Stimulated activated CD4-positive, alpha-beta T cell treated with anti-CD3 and anti-CD28 coated beads, TNF-alpha, amount 100 ng/mL, for 48 hours (primary cell): Measurements from ENCODE around the gene CHURC1.
"Not testable (repeated sequence)": the region's sequence is repeated elsewhere in the genome, so short reads cannot be mapped to it uniquely, and the experiment has no call there.

Experiments used
- DNase-seq, 3 donors: peaks; one replicate each; pipeline ENCODE4 v3.0.0-alpha.2; 2020; ENCODE audit warnings: low read depth in 3 of 3

CHURC1 gene

DNA sequence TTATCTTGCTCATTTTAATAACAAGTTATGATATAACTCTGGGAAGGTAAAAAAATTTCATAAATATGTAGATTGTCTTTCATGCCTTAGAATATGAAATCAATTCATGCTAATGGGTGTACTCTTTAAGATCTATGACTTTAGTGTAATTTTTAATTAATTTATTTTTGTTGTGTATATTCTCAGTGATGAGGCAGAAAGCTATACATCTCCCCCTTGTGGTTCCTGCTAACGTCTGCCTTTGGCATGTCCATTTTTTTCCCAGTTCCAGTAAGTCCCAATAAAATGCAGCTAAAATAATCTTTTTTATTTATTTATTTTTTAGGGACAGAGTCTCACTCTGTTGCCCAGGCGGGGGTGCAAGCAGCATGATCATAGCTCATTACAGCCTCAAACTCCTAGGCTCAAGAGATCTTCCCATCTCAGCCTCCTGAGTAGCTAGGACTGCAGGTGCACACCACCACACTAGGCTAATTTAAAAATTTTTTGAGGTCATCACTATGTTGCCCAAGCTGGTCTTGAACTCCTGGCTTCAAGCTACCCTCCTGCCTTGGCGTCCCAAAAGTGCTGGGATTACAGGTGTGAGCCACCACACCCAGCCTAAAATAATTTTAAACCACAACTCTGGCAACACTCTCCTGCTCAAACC is 3.3 kb upstream of the CHURC1 start:
- DNase-seq: no peak

DNA sequence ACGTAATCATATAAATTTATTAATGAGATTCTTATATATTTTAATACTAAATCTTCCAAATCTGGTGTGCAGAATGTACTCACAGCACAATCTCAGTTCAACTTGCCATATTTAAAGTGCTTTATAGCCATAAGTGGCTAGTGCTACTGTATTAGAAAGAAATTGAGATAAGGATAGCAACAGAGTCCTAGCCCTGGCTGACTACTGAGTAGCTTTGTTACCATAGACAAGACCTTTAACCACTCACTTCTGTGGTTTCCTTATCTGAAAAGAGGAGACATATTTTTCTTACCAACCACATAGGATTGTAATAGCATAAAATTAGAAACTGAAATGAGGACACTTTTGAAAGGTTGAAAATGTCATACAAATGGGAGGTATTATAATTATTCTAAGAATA is 2.0 kb upstream of the CHURC1 start:
- no peak for DNase-seq

DNA sequence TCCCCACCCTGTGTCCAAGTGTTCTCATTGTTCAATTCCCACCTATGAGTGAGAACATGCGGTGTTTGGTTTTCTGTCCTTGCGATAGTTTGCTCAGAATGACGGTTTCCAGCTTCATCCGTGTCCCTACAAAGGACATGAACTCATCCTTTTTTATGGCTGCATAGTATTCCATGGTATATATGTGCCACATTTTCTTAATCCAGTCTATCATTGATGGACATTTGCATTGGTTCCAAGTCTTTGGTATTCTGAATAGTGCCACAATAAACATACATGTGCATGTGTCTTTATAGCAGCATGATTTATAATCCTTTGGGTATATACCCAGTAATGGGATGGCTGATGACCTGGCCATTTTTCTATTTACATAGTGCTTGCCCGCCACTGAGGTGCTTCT is 778 bp upstream of the CHURC1 start:
- DNase-seq: not testable (repeated sequence)

DNA sequence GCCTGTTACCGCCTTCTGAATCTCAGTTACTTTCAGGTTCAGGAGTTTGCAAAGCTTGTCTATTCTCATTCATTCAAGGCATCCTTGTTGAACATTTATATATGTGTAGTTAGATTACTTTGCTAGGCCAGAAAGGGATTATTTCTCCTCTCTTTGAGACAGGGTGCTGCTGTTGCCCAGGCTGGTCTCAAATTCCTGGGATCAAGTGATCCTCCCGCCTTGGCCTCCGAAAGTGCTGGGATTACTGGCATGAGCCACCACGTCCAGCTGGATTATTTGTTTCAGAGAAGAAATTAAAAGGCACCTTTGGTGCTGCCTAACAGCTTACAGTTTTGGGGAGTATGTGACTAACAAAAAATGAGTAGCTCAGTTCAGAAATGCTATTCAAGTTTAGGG is 772 bp downstream of the CHURC1 start:
- no peak for DNase-seq

DNA sequence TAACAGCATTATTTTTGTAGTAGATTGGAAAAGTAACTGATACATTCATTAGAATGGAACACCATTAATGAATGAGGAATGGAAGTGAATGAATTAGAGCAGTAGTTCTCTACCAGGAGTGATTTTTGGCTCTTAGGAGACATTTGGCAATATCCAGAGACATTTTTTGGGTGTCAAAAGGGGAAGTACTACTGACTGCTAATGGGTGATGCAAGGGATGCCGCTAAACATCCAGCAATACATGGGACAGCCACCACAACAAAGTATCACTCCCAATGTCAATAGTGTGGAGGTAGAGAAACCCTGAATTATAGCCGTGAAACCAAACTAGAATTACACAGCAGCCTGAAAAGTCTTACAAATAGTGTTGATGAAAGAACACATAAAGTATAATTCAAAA is 1.5 kb downstream of the CHURC1 start:
- DNase-seq: no peak

DNA sequence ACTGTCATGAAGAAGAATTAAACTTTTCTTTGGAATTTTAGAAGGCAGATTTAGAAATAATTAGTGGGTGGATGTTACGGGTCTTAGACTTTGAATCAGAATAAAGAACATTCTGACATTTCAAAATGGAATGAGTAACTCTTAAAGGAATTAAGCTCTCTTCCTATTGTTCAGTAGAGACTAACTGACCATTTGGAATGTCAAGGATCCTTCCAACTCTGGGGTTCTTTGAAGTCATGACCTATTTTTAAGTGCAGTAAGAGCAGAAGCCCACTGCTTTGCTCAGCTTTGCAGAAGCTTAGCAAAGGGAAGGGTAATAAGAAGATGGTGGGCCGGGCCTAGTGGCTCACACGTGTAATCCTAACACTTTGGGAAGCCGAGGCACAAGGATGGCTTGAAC is 4.0 kb downstream of the CHURC1 start:
- no peak for DNase-seq

DNA sequence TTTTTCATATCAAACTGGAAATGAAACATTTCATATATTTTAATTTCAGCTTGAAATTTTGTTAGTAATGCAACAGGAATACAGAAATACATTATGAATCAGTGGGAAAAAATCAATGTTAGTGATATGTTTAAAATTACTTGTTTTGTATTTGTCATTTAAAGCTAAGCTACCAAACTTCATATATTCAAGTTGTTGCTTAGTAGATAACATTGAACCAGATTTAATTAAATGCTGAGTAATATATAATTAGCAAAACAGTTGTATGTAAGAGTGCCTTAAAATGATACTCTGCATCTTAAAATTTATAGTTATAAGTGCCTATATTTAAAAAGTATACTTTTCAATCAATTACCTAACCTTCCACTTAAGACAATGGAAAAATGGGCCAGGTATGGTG is 5.0 kb downstream of the CHURC1 start:
- DNase-seq: no peak

DNA sequence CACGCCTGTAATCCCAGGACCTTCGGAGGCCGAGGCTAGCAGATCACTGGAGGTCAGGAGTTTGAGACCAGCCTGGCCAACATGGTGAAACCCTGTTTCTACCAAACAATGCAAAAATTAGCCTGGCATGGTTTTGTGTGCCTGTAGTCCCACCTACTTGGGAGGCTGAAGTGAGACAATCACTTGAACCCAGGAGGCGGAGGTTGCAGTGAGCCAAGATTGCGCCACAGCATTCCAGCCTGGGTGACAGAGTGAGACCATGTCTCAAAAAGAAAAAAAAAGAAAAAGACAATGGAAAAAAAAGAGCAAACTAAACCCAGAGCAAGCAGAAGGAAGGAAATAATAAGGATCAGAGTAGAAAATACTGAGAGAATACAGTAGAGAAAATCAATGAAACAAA is 5.4 kb downstream of the CHURC1 start:
- DNase-seq: no peak

DNA sequence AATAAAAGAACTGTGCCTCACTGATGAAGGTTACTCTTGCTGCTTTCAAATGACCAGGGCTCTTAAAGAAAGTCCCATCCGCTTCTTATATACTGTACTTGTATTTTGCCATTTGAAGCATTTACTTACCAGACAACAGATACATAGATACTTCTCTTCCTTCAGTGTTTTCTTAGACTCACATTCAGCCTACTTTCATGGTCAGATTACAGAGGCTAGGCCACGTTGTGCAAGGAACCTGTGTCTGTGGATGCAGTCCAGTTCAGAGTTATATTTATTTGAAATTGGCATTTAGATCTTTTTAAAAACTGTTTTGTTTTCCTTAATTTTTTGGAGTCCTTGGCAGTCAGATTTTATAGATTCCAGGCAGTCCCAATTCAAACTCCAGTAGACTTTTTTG is 6.2 kb downstream of the CHURC1 start:
- DNase-seq: no peak

DNA sequence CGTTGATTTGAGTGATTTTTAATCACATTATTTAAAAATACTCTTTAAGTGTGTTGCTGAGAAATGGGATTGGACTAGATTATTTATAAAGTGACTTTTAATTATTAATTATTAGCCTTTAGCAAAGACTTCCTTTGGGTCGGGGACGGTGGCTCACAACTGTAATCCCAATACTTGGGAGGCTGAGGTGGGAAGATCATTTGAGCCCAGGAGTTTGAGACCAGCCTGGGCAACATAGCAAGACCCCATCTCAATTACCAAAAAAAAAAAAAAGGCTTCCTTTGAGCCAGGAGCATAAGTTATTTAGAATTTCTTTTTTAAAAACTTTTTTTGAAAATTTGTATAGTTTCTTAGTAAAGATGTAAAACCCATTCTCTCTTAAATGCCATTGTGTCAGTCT is 8.8 kb downstream of the CHURC1 start:
- DNase-seq: no peak

DNA sequence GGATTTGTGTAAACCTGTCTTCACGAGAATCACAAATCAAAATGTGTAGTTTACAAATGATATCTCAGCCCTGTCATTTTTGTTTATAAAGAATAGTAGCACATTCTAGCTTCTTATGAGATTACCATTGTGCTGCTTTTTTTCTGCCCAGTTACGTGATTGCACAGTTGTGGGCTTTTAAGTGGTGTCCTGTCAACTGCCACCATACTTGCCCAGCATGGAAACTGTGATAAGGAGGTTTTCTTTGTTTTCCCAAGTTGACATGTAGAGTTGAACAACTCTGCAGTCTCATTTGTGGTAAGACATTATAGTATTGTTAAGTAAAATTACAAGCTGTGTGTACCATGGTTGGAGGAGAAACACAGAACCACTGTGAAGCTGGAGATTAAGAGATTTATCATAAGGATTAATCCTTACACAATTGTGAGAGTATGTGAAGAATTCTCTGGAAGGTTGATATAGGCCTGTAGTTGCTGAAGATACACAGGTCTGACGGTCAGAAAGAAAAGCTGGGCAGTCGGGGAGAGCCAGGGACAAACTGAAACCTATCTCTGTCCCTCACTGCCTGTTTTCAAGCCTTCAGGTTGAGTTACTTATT is 12.2 kb downstream of the CHURC1 start:
- DNase-seq: no peak

DNA sequence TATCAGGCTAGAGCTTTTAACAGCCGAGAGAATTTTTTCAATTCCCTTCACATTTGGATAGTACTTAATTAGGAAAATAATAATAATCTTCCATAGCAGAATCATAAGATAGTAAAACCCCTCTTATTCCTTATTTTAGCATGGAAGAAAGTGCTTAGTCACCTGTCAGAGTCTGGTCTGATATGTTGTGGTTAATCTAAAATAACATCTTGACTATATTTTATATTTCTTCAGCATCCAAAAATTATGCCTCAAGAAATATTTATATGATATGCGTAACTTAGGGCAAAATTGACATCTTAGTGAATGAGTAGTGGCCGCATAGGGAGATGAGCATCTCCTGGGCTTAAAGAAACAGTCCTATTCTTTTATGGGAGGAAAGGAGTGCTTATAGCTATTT is 12.8 kb downstream of the CHURC1 start:
- no peak for DNase-seq

DNA sequence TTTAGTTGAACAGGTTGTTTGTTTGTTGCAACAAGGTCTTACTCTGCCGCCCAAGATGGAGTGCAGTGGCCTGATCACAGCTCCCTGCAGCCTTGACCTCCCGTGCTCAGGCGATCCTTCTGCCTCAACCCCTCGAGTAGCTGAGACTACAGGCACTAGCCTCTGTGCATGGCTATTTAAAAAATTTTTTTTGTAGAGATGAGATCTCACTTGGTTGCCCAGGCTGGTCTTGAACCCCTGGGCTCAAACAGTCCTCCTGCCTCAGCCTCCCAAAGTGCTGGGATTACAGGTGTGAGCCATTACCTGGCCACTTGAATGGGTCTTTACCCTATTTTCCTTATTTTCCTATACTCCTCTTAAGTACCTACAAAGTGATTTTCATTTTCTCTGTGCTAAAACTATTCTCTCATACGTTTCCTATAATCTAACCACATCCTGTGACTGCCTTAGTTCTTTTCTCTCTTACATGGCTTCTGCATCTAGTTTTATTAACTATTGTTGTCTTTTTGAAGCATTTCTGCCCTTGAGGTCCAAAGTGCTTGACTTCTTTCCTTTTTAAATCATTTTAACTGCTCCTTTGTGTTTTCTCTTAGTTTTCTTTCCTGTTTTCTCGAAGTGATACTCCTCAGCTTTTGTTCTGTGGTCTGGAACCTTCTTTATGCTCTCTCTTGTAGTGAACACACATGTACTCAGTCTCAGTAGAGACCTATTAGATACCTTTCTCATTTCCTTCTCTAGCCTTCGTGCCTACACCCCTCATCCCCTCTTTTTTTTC is 14.2 kb downstream of the CHURC1 start:
- DNase-seq: no peak

DNA sequence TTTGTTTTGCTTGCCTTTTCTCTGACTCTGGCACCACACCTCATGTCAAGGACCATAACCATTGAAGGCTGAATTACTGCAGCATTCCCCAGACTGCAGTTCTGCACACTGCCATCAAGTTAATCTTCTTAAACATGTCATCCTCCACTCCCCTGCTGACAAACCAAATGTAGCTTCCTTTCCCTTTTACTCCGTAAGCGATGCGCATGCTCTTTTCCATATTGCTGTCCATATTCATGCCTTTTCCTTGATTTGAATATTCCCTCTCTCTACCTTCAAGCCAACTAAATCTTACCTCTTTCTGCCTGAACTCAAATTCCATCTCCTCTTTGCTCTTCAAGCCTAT is 14.7 kb downstream of the CHURC1 start:
- DNase-seq: no peak

DNA sequence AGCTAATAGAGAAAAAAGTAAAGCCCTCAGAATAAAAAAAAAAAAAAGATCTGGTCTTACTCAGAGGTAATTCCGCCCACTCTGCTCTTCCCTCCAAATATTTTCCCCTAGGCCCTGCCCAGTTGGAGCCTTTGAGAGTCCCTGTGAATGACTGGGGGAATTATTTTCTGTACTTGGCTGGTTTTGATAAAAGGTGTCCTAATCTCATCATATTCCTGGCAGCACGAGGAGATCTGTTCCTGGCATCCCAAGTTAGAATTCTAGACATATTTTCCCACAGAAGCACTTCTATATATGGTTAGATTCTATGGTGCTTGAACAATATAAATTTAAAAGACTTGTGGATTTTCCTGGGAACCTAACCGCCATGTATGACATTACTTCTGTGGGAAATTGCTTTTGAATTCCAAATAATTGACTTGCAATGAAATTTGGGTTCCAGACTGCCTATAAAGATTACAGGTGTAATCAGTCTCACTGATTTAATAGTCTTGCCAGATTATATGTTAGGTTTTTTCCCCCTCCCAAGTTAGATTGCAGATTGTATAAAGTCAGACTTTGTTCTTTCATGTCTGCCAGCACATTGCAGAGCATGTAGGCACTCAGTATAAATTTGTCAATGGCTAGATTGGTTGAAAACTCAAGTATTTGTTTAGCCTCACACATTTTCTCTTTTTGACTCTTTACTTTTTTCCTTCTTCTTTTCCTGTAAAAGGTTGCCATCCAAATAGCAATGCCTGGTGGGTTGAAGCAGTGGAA is 16.0 kb downstream of the CHURC1 start:
- no peak for DNase-seq

DNA sequence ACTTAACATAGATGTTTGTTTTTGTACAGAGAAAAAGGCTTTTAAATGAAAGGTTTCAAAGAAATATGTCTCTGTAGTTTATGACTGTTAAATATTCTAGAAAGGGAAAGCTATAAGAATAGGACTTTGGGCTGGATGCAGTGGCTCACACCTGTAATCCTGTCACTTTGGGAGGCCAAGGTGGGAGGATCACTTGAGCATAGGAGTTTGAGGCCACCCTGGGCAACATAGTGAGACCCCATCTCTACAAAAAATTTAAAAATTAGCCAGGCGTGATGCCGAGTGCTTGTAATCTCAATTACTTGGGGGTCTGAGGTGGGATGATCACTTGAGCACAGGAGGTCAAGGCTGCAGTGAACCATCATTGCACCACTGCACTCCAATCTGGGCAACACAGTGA is 16.9 kb downstream of the CHURC1 start:
- DNase-seq: no peak

DNA sequence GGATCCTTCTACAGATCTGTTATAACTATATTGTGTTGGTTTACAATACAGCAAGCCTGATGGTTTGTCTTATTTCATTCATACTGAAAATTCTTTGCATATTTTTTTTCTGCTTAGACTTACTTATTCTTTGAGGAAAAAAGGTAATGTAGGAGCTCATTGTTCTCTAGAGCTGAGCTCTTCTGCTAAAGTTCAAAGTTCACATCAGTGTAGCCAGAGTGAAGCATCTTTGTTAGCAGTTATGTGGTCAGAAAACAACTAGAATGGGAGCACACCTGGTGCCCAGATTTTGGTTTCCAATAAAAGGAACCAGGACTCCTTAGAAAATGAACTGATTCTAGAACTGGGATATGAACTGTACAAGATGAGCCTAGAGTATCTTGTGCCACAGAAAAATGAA is 18.0 kb downstream of the CHURC1 start:
- no peak for DNase-seq

DNA sequence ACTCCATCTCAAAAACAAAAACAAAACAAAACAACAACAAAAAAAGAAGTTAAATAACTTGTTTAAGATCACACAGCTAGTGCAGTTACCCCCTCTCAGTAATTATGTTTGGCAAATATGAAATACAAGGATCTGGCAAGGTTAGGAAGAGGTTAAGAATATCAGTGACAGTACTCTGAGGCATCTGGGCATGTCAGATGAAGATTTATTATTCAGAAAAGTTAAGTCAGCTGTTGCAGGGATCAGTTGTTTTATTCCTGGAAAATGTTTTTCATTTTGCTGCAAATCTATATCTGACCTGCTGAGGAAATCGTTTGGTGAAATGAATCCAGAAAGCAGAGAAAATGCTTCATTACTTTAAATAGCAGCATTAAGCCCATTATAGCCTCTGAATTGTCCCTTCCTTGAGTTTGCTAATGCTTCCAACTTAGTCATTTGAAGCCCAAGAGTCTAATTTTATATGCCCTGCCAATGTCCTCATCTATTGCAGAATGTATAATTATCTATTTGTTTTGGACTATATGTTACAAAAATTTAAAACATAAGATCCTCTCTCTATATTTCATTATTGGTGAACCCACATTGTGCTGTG is 20.2 kb downstream of the CHURC1 start:
- no peak for DNase-seq

DNA sequence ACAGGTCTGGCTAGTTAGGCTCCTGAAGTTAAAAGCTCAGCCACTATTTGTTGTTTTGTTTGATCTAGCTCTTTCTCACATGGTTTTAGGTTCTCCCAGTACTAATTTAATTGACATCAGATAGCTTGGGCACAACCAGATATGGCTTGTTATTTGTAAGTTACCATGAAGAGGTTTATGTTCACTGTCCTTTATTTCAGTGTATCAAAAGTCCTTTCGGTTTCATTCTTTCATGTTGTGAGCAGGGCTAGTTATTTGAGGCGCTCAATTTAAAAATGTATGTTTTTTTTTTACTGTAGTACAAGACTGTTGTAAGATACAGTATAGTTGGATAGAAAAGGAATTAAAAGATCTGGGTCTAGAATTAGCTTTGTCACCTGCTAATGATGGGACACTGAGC is 21.3 kb downstream of the CHURC1 start:
- DNase-seq: no peak

DNA sequence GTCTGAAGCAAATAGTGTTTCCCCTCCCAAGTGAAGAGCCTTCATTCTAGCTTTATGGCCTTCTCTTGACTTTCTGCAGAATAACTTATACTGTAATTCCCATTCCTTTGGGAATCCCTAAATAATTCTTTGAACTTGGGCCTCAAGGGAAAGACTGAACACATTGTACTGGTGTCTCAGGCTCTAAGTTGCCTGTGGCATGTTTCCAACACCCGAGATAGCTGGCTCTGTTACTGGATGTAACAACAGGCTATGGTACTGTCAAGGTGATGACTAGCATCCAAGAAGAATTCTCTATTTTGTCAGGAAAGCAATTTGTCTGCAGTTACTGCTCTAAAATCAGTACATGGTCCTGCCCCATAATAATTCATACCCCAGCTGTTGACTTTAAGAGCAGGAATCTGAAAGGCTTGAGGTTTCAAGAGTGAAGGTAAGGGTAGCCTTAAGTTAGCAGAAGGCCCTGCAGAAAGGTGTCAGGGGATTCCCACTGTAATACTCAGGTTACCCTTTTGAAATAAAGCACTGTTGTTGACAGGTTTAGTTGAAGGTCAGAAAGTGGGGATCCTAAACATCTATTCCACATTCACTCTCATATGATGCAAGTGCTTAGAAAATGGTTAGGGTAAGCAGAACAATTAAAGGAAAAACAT is 23.0 kb downstream of the CHURC1 start:
- no peak for DNase-seq

DNA sequence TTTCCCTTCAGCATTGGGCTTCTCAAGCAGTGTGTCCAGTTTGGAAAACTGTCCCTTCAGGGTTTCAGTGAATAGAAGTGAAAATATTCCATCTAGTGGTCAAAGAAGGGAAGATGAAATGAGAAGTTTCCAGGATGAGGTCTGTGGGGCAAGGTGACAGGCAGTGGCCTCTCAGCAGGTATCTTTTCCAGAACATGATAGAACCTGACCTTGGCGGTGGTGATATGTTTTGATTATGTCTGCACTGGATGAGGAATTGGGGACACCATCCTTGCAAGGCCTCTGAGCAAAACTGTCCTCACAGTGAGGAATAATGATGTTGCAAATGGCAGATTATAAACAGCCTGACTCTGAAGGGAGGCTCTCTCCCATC is 23.6 kb downstream of the CHURC1 start:
- no peak for DNase-seq
